Caki2 (cell line): ENCODE measurements around the gene TUBB6. TPM values are rescaled to one million over a fixed set of nuclear protein-coding genes. Genes with fewer than 3 reads are reported as not detected.

Experiments
- DNase-seq: peaks from one replicate; pipeline ENCODE4 v3.0.0-alpha.2; 2015; ENCODE audit warnings: low read depth
- in situ Hi-C: cut with HindIII; loops from 2 replicates; pipeline ENCODE4 v1.10.0; 2016; ENCODE audit warnings: low sequenced_read_pairs, low pct_unique_long_range_greater_than_20kb, mixed read lengths
- total RNA-seq: library from RNA; depleted of rRNA; stranded (reverse); fragments of >200 nt; shearing (Covaris generic); gene quantifications from 2 replicates; pipeline ENCODE4 v1.2.3, GENCODE V29; 2014; ENCODE audit warnings: low replicate concordance

Gene TUBB6
- total RNA-seq, 1 experiment from 2014 or later, result 421 TPM

DNA sequence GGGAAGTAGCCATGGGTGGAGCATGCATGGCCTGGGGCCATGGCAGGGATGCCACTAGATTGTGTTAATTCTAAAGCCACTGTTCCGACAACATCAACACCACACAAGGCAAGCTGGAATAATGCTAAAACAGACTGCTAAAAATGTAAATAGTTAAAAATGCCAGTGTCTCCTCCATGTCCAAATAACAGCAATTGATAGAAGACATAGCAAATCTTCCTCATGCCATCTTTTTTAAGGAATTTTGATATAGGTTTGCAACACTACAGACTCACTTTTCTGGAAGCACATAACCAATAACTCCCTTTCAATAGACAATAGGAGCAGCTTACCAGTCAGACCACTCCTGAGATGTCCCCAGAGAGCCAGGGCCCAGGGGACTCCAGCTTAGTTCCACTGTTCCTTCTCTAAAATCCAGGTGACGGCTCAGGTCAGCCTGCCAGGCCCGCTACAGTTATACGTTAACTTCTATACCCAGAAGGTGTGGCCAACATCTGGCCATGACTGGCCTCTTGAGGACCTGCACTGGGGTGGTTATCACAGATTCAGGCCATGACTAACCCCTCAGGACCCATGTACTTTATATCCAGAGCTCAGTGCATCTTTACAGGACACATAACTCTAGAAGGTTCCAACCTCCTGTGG is 20.3 kb downstream of the TUBB6 start:
- DNase-seq, result no peak

DNA sequence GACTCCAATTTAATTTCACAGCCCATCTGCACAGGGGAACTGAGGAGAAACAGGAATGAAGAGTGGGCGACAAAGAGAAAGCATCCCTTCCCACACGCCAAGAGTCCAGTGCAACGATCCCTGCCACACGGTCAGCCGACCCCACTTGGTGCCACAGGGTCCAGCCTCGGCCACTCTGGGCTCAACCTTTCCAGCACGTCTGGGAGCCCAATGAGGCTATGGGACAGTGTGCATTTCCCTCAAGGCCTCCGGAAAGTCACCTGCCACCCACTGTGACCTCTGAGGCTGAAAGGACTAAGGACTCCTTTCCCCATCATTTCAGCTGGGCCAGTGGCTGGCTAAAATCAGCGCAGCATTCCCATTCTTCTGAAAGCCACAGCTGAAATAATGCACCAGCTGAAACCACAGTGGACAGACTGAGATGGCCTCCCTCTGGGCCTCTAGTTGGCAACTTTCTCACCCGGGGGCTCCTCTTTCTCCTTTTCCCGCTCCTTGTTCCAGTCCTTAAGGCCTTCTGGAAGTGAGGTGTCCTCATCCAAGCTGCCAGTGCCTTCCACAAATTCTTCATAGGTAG is 21.2 kb downstream of the TUBB6 start:
- no peak for DNase-seq
- in situ Hi-C loops, result no loop called here

More for the DNA sequence above, 20.3 kb downstream of the TUBB6 start:
- in situ Hi-C loops, result no loop called here

DNA sequence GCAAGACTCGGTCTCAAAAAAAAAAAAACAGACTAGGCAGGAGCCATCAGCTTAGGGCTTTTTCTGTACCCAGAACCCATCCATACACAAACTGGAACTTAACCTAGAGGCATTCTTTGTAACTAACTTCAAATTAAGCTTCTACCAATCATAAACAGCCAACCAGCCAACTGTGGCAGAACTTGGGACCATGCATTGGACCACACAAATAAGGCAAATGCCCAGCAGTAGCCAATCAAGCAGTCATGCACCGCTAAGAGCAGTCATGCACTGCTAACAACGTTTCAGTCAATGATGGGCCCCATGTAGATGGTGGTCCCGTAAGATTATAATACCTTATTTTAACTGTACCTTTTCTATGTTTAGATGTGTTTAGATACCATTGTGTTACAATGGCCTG is 22.7 kb downstream of the TUBB6 start:
- no peak for DNase-seq
- in situ Hi-C loops, result no loop called here

DNA sequence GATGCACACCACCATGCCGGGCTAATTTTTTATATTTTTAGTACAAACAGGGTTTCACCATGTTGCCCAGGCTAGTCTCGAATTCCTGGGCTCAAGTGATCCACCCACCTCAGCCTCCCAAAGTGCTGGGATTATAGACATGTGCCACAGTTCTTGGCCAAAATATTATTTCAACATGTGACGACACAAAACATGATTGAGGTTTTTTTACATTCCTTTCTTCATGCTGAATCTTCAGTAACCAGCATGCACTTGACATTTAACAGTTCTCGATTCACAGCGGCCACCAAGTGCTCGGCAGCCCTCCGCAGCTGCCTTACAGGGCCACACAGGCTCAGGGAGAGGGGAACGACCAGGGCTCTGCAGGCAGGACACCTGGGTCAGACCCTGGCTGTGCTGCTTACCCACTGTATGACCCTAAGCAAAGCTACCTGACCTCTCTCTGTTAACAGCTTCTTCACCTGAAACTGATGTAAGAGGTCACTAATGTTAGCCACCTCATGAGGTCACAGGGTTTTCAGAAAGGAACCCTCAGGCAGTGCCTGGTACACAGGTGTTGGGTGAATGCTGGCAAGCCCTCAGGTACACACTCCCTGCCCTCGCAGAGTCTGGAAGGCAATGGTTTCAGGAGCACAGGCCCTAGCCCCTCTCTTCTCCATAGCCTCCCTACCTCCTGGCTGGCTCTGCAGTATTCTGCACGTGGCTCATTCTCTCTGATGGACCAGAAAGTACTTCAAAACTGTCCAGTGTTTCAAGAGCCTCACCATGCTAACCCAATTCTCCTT is 25.7 kb downstream of the TUBB6 start:
- no peak for DNase-seq
- in situ Hi-C loops, result no loop called here

DNA sequence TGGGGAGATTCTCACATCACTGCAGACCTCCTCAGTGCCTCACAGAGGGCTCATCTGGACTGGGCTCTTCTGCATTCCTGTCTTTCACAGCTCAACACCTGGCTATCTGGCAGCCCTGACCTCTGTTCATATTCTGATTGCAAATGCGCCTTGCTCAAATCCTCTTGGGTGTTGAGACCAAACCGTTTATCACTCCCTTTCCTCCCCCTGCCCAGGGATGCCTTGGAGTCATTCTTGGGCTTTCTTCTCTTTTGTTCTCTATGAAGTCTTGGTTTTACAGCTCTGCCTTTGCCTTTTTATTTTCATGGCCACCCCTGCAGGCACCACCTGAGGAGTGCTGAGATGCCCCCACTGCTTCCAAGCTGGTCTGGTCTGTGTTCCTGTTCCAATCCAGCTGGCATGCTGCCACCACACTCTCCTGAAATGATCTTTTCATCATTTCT is 26.3 kb downstream of the TUBB6 start:
- DNase-seq, result no peak
- in situ Hi-C loops, result no loop called here

DNA sequence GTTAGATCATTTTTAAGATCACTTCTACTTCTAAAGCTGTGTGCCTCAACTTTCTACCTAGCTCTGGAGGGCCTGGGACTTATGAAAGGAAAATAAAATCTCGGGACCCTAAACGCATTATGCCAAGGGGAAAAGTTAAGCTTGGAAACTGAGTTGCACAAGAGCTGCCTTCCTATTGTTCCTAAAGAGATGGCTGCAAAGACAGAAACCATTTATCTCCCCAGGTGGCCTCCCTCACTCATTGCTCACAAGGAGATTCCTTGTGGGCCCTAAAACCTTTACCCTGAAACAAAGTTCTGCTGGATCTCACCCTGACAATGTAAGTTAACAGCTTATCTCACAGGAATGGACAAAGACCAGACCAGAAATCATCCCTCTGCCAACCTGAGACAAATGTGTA is 26.8 kb downstream of the TUBB6 start:
- DNase-seq, result no peak
- in situ Hi-C loops, result no loop called here

DNA sequence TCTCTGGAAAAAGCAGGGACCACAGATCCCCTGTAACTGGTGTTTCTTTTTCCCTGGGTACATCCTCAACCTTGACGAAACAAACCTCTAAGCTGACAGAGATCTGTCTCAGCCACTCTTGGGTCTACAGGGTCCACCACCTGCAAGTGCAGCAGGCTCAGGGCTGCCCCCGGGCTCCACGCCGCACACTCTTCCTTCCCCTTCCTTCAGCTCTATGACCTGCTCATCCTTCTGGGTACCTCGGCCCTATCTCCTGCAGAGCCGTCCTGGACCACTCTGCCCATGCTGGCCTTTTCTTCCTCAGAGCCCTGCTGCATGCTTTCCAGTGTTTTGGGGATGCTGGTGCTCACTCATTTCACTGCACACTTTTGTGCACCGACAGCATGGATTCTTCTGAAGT is 27.5 kb downstream of the TUBB6 start:
- in situ Hi-C loops, result no loop called here
- no peak for DNase-seq

DNA sequence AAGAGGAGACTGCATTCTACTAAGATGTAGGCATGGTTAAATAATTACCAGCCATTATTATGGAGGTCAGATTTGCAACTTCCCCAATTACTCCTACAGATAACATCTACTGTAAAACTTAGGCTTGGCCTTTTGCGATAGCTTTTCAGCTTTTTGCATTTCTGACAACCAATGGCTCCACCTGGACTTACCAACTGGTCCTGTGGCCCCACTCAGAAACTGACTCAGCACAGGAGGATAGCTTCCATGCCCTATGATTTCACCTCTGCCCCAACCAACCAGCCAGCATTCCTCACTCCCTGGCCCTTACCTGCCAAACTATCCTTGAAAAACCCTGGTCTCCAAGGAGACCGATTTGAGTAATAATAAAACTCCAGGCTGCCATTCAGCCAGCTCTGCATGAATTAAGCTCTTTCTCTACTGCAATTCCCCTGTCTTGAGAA is 28.2 kb downstream of the TUBB6 start:
- peak; percentile 51 for DNase-seq
- in situ Hi-C loops, result no loop called here

DNA sequence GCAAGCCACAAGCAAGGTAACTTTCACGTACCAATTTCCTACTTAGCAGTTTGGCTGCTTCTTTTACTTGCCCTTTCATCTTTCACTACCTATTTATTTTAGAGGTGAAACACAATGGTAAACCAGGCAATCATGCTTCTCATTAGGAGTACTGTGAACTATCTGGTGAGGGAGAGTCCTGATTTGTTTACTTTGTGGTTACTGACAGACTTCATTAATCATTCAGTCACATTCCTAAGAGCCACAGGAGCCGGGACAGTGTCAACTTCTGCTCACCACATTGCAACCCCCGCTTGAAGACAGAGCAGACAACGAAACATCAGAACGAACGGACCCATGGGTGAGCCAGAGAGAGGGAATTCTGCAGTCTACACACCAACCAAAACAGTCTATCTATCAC is 28.8 kb downstream of the TUBB6 start:
- in situ Hi-C loops, result no loop called here
- DNase-seq, result peak; percentile 87

DNA sequence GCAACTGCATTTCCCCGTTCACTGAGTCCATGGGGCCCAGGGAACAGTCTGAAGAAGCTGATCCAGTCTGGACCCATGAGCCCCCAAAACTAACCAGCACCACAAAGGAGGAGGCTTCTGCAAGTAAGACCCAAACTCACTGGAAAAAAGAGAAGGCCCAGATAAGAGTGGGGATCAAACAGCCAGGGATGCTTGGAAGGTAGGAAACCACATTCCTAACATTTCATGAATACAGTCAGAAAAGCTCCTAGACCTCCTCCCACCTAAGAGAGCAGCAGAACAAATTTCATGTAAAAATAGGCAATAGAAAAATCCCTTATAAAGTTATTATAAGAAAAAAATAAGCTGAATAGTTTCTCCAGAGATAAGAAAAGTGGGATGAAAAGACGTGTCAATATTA is 30.3 kb downstream of the TUBB6 start:
- in situ Hi-C loops, result no loop called here
- DNase-seq, result no peak

DNA sequence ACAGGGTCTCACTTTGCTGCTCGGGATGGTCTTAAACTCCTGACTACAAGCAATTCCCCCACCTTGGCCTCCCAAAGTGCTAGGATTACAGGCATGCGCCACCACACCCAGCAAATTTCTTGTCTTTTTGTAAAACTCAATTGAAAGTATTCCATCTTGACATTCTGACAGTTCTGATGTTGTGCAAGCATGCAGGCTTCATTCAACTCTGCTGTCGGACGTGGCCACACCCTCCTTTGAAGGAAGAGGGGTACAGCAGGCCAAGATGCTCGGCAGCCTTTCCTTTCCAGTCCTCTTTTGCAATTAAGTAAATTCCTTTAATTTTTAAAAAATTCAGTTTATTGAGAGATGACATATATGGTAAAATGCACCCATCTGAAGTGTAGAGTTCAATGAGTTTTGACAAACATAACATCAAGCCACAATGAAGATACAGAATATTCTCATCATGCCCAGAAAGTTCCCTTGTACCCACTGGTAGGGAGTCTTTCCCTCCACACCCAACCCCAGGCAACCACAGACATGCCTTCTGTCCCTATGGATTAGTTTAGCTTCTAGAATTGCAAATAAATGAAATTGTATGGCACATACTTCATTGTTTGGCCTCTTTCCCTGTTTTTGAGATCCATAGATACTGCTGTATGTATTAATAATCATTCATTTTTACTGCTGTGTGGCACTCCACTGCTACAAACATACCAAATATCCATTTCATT is 33.1 kb downstream of the TUBB6 start:
- DNase-seq, result no peak
- in situ Hi-C loops, result no loop called here

DNA sequence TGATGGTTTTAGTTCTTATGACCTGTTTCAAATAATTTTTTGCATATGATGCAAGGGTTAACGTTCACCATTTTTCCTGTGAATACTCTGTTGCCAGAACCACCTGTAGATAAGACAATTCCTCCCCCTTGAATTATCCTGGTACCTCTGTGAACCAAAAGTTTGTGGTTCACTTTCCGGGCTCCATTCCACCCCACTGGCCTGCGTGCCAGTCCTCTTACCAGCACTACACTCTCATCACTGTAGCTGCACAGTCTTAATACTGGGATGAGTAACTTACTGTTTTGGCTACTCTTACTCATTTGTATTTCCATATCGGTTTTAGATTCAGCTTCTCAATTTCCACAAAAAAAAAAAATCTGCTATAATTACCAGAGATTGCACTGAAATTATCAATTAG is 34.6 kb downstream of the TUBB6 start:
- in situ Hi-C loops, result no loop called here
- DNase-seq, result no peak

DNA sequence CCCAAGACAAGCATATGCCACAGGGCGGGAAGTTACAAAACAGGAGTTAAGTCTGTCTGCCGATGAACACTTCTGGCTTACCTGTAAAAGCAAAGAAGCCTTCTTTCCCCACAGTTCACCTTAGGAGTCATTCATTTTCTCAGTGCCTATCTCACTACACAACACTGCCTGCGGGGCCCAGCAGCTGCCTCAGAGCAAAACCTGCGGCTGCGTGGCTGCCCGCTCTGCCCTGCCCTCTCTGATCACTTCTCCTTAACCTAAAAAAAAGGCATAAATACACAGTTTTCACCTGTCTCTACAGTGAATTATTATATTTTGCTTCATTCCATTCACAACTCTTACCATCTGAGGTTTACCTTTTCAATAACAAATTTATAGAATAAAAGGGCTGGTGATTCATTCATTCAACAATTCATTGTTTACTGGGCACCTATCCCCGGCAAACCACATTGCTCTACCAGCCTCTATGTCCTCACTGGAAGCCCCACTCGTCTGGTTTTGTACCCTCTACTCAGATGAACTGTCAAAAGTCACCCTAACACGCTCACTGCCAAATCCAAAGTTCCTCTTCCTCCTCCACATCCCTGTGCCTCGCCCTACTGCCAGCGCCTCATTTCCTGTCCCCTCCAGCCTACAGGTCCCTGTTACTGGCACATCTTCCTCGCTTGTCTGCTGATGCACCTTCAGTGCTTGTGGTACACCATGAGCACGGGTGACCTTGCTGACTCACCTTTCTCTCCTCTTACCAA is 37.6 kb downstream of the TUBB6 start:
- in situ Hi-C loops, result no loop called here
- DNase-seq, result no peak

DNA sequence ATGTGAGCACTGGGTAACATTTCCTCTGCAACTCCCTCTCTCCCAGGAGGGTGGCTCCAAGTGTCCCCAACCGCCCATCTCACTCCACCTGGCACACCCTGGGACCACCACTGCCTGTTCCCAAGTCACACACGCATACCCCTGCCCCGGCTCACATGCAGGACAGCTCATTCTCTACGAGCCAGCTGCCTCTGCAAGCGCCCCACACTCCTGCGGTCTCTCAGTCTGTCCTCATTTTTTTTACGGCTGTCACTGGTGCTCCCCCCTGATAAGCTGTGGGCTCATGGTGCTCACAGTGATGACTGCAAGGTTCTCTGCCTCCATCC is 38.2 kb downstream of the TUBB6 start:
- in situ Hi-C loops, result no loop called here
- no peak for DNase-seq

DNA sequence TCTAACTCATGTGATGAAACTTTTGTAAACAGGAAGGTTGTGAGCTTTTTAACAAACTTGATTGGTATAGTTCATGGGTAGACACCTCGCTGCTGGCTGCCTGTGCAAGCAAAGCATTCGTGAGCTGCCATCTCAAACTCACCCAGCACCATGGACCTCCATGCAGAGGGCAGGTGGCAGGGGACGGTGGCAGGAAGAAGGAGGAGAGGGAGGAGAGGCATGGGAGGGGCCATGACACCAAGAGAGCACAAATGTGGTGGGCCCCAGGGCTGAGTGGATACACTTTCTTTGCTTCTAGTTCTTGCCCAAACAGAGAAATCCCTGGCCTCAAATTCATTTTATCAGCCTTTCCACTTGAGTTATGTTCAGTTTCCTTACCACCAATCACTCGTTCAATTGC is 39.9 kb downstream of the TUBB6 start:
- no peak for DNase-seq
- in situ Hi-C loops, result no loop called here

DNA sequence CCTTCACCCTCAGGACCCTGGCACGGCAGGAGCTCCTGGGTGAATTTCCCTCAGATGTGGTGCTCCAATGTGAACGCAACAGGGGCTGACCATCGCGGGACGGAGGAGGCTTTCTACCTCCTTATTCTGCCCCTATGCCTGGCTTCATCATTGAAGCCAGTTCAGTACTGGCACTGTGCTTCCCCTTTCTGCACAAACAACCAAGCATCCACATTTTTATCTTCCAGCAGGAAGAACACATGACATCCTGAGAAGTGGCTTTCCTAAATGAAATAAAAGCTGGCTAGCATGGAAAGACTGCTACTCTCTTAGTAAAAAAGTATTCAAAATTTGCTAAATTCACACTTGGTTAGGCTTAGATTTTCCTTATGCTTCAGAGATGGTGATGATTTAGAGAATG is 44.1 kb downstream of the TUBB6 start:
- DNase-seq, result no peak
- in situ Hi-C loops, result no loop called here

DNA sequence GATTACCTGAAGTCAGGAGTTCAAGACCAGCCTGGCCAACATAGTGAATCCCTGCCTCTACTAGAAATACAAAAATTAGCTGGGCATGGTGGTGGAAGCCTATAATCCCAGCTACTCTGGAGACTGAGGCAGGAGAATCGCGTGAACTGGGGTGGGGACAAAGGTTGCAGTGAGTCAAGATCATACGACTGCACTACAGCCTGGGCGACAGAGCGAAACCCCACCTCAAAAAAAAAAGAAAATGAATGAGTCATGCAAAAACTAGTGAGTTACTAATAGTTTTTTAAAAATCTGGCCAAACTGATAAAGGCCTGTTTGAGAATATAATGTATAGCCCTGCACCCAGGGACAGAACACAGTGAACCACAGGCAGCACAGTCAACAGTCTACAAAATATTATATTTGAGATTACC is 51.5 kb downstream of the TUBB6 start:
- DNase-seq, result peak; percentile 79
- in situ Hi-C loops, result no loop called here

DNA sequence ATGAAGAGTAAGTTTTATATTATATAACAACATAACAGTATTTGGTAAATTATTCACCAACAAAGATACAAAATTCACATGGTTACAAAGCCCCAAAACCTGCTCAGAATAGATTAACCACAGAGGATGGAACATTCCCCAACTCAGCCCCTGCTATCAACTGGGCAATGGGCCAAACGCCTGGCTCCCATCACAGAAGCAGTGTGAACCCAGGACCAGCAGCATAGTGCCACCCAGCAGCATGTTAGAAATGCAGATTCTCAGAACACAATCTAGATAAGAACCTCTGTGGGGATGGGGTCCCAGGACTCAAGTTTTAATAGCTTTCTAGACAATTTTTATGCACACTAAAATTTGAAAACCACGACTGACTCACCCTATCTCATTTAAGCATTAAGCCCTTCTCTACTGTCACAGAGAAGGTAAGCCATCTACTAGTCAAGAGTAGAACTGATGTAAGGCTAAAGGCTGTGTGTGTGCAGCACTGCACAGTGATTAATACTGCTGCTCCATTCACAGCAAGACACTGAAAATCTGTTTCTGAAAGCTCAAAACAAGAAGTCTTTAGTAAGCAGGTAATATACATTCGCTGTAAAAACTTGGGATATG is 53.8 kb downstream of the TUBB6 start:
- in situ Hi-C loops, result no loop called here
- no peak for DNase-seq
